AG09319 (cell line): ENCODE data around the gene NRG3.
"Not testable (repeated sequence)": the region's sequence is repeated elsewhere in the genome, so short reads cannot be mapped to it uniquely, and the experiment has no call there.

Experiments
- DNase-seq: peaks from one replicate; pipeline ENCODE4 v3.0.0-alpha.2; 2010; ENCODE audit warnings: low read depth; ENCODE audit errors: extremely low read depth
- CTCF ChIP-seq: IDR thresholded peaks from 2 replicates; pipeline ENCODE4 v1.5.1; 2011; ENCODE audit warnings: low read depth, mild to moderate bottlenecking, inconsistent platforms, low read length, moderate library complexity

The NRG3 gene

GRCh38 chr10:82321724-82322123 is 446.7 kb downstream of the NRG3 start:
- no peak for DNase-seq
- TF ChIP-seq CTCF: no peak

GRCh38 chr10:82331716-82332115 is 456.7 kb downstream of the NRG3 start:
- no peak for DNase-seq
- TF ChIP-seq CTCF: no peak

- no peak for DNase-seq
- no peak for TF ChIP-seq CTCF
Observed at GRCh38 chr10:82335831-82336230, 460.8 kb downstream of the NRG3 start.

GRCh38 chr10:82340166-82340565 is 465.2 kb downstream of the NRG3 start:
- TF ChIP-seq CTCF: no peak
- DNase-seq: no peak

- not testable (repeated sequence) for DNase-seq
Observed at GRCh38 chr10:82349590-82349989, 474.6 kb downstream of the NRG3 start.

- TF ChIP-seq CTCF: no peak
- no peak for DNase-seq
Observed at GRCh38 chr10:82353381-82353780, 478.4 kb downstream of the NRG3 start.

- no peak for DNase-seq
- no peak for TF ChIP-seq CTCF
Observed at GRCh38 chr10:82358486-82359099, 483.6 kb downstream of the NRG3 start.

- DNase-seq: no peak
- no peak for TF ChIP-seq CTCF
Observed at GRCh38 chr10:82361256-82361655, 486.3 kb downstream of the NRG3 start.
